Uterus (tissue), 2 donors: Measurements from ENCODE around the gene ERO1B.

ENCODE experiments used
- POLR2A ChIP-seq, 2 donors: fragments of 450-650 bp; IDR thresholded peaks; one replicate each; pipeline ENCODE4 v1.6.1; 2016; ENCODE audit warnings: antibody characterized with exemption in 2 of 2, mild to moderate bottlenecking in 1 of 2, moderate library complexity in 1 of 2
- TF ChIP-seq, protein P1 (sequence below), 4 experiments: fragments of 200-600 bp in 2 of 4; fragments of 450-650 bp in 2 of 4; sonication (generic) in 2 of 4; IDR thresholded peaks; one replicate each; pipeline ENCODE4 v1.5.1; 2016 to 2019; ENCODE audit warnings: antibody characterized with exemption in 4 of 4, mild to moderate bottlenecking in 2 of 4, moderate library complexity in 1 of 4

DNA sequence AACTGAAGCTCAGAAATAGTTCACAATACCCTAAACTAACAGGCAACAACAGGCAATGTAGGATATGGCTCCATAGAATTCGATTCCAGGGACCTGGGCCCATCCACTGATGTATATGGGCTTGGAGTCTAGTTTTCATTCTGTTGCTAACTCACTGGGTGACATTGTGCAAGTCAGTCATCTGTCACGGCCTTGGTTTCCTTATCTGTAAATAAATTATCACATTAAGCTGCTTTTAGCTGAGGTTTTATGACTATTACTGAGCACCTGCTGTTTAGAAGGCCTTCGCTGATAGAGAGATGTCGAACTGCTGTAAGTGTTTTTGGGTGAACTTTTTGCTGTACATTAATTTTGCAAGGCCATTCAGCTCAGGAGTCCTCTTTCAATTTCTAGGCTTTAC lies 22.9 kb upstream of the ERO1B start:
- TF ChIP-seq, protein P1, sequence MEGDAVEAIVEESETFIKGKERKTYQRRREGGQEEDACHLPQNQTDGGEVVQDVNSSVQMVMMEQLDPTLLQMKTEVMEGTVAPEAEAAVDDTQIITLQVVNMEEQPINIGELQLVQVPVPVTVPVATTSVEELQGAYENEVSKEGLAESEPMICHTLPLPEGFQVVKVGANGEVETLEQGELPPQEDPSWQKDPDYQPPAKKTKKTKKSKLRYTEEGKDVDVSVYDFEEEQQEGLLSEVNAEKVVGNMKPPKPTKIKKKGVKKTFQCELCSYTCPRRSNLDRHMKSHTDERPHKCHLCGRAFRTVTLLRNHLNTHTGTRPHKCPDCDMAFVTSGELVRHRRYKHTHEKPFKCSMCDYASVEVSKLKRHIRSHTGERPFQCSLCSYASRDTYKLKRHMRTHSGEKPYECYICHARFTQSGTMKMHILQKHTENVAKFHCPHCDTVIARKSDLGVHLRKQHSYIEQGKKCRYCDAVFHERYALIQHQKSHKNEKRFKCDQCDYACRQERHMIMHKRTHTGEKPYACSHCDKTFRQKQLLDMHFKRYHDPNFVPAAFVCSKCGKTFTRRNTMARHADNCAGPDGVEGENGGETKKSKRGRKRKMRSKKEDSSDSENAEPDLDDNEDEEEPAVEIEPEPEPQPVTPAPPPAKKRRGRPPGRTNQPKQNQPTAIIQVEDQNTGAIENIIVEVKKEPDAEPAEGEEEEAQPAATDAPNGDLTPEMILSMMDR (IDR thresholded peaks at IDR 0.05) = no peak
- TF ChIP-seq POLR2A (IDR thresholded peaks at IDR 0.05) = no peak
